ENCODE results near the gene CEP72.

The CEP72 gene

GRCh38 chr5:569358-569867, 42.7 kb upstream of the CEP72 start:
- CTCF ChIA-PET: no interaction called here
- no peaks in the 10 kb centered on the region for H3K36me3 ChIP-seq (ENCODE audit: control insufficient read depth in 4 of 4, insufficient read depth in 4 of 4, low read length in 3 of 4)
- 95% methylated on average over 18 of the region's 23 CpGs for WGBS (ENCODE audit: insufficient coverage)
- H3K9me3 ChIP-seq (ENCODE audit: control extremely low read depth in 1 of 5, control insufficient read depth in 4 of 5, insufficient read depth in 2 of 5, low read depth in 1 of 5, low read length in 4 of 5): peaks cover 3 to 18% (median 6%) of the 10 kb centered on the region in 5 experiments
- no peak for DNase-seq
- H3K27ac ChIP-seq (ENCODE audit: insufficient read depth in 1 of 2, low read depth in 1 of 2, low read length in 2 of 2, poor library complexity in 1 of 2, severe bottlenecking in 2 of 2): no peak overlapping the region
- POLR2A ChIA-PET: no interaction called here
- H3K4me3 ChIP-seq (ENCODE audit: control insufficient read depth in 1 of 7, extremely low read depth in 1 of 7, insufficient read depth in 4 of 7, low read depth in 2 of 7, low read length in 6 of 7): no peak overlapping the region
- peaks cover 8 to 73% (median 24%) of the 10 kb centered on the region in 5 experiments for H3K27me3 ChIP-seq (replicated peaks in 2 of 5; ENCODE audit: control insufficient read depth in 4 of 5, insufficient read depth in 5 of 5, low read length in 4 of 5)
- no peaks in the 10 kb centered on the region for H3K4me1 ChIP-seq (ENCODE audit: control extremely low read depth in 1 of 4, control insufficient read depth in 4 of 4, insufficient read depth in 4 of 4, low read length in 3 of 4)

DNA sequence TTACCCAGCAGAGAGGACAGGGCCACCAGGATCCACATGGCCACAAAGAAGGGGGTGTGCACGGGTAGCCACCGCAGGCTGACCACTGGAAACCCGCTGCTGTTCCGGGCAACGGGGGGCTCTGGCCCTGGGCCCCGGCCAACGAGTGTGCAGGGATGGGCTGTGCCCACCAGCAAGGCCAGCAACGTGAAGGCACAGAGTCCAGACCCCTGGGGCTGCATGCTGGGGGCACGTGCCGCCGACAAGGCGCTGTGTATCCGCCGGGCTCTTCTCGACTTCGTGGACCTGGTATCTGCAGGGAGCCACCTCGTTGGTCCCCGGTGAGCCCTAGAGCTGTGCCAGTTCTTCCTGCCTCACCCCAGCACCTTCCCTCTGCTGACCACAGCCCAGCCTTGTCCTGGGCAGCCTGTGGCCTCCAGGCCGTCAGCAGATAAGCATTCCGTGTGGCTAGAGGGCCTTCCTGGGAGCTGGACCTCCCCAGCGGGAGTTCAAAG, 42.2 kb upstream of the CEP72 start:
- Histone ChIP-seq H3K36me3 (ENCODE audit: control insufficient read depth in 4 of 4, insufficient read depth in 4 of 4, low read length in 3 of 4) (no peaks in the 10 kb centered on the region), H3K4me3 (ENCODE audit: control insufficient read depth in 1 of 7, extremely low read depth in 1 of 7, insufficient read depth in 4 of 7, low read depth in 2 of 7, low read length in 6 of 7) (no peak overlapping the region), H3K9me3 (ENCODE audit: control extremely low read depth in 1 of 5, control insufficient read depth in 4 of 5, insufficient read depth in 2 of 5, low read depth in 1 of 5, low read length in 4 of 5) (peaks cover 3 to 20% (median 6%) of the 10 kb centered on the region in 5 experiments), H3K4me1 (ENCODE audit: control extremely low read depth in 1 of 4, control insufficient read depth in 4 of 4, insufficient read depth in 4 of 4, low read length in 3 of 4) (no peaks in the 10 kb centered on the region), H3K27me3 (replicated peaks in 2 of 5; ENCODE audit: control insufficient read depth in 4 of 5, insufficient read depth in 5 of 5, low read length in 4 of 5) (peaks cover 8 to 74% (median 24%) of the 10 kb centered on the region in 5 experiments), H3K27ac (ENCODE audit: insufficient read depth in 1 of 2, low read depth in 1 of 2, low read length in 2 of 2, poor library complexity in 1 of 2, severe bottlenecking in 2 of 2) (no peak overlapping the region)
- ChIA-PET POLR2A (no interaction called here), CTCF (no interaction called here)
- WGBS (ENCODE audit: insufficient coverage): 95% methylated on average over 21 of the region's 21 CpGs
- DNase-seq: no peak

DNA sequence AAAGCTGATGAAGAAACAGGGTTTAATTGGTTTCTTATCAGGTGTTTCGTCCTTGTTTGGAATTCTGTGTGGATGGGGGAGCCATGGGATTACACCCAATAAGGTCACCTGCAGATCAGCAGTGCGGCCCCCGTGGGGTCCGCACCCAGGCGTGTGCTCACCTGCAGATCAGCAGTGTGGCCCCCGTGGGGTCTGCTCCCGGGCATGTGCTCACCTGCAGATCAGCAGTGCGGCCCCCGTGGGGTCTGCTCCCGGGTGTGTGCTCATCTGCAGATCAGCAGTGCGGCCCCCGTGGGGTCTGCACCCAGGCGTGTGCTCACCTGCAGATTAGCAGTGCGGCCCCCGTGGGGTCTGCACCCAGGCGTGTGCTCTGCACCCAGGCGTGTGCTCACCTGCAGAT, 41.7 kb upstream of the CEP72 start:
- CTCF ChIA-PET: no interaction called here
- DNase-seq: no peak
- no peak overlapping the region for H3K27ac ChIP-seq (ENCODE audit: insufficient read depth in 1 of 2, low read depth in 1 of 2, low read length in 2 of 2, poor library complexity in 1 of 2, severe bottlenecking in 2 of 2)
- H3K4me3 ChIP-seq (ENCODE audit: control insufficient read depth in 1 of 7, extremely low read depth in 1 of 7, insufficient read depth in 4 of 7, low read depth in 2 of 7, low read length in 6 of 7): no peak overlapping the region
- H3K36me3 ChIP-seq (ENCODE audit: control insufficient read depth in 4 of 4, insufficient read depth in 4 of 4, low read length in 3 of 4): no peaks in the 10 kb centered on the region
- peaks cover 8 to 79% (median 28%) of the 10 kb centered on the region in 5 experiments for H3K27me3 ChIP-seq (replicated peaks in 2 of 5; ENCODE audit: control insufficient read depth in 4 of 5, insufficient read depth in 5 of 5, low read length in 4 of 5)
- 91% methylated on average over 17 of the region's 17 CpGs for WGBS (ENCODE audit: insufficient coverage)
- H3K4me1 ChIP-seq (ENCODE audit: control extremely low read depth in 1 of 4, control insufficient read depth in 4 of 4, insufficient read depth in 4 of 4, low read length in 3 of 4): no peaks in the 10 kb centered on the region
- H3K9me3 ChIP-seq (ENCODE audit: control extremely low read depth in 1 of 5, control insufficient read depth in 4 of 5, insufficient read depth in 2 of 5, low read depth in 1 of 5, low read length in 4 of 5): peaks cover 3 to 25% (median 10%) of the 10 kb centered on the region in 5 experiments
- POLR2A ChIA-PET: no interaction called here

GRCh38 chr5:570886-571285, 41.3 kb upstream of the CEP72 start:
- Histone ChIP-seq H3K27ac (ENCODE audit: insufficient read depth in 1 of 2, low read depth in 1 of 2, low read length in 2 of 2, poor library complexity in 1 of 2, severe bottlenecking in 2 of 2) (no peak overlapping the region), H3K36me3 (ENCODE audit: control insufficient read depth in 4 of 4, insufficient read depth in 4 of 4, low read length in 3 of 4) (no peaks in the 10 kb centered on the region), H3K4me3 (ENCODE audit: control insufficient read depth in 1 of 7, extremely low read depth in 1 of 7, insufficient read depth in 4 of 7, low read depth in 2 of 7, low read length in 6 of 7) (no peak overlapping the region), H3K4me1 (ENCODE audit: control extremely low read depth in 1 of 4, control insufficient read depth in 4 of 4, insufficient read depth in 4 of 4, low read length in 3 of 4) (no peaks in the 10 kb centered on the region), H3K9me3 (ENCODE audit: control extremely low read depth in 1 of 5, control insufficient read depth in 4 of 5, insufficient read depth in 2 of 5, low read depth in 1 of 5, low read length in 4 of 5) (peaks cover 2 to 26% (median 11%) of the 10 kb centered on the region in 5 experiments), H3K27me3 (replicated peaks in 2 of 5; ENCODE audit: control insufficient read depth in 4 of 5, insufficient read depth in 5 of 5, low read length in 4 of 5) (peaks cover 9 to 78% (median 30%) of the 10 kb centered on the region in 5 experiments)
- ChIA-PET POLR2A (no interaction called here), CTCF (no interaction called here)
- WGBS (ENCODE audit: insufficient coverage): 95% methylated on average over 5 of the region's 8 CpGs
- DNase-seq: no peak

GRCh38 chr5:571791-572190, 40.3 kb upstream of the CEP72 start:
- Histone ChIP-seq H3K4me3 (ENCODE audit: control insufficient read depth in 1 of 7, extremely low read depth in 1 of 7, insufficient read depth in 4 of 7, low read depth in 2 of 7, low read length in 6 of 7) (no peak overlapping the region), H3K9me3 (ENCODE audit: control extremely low read depth in 1 of 5, control insufficient read depth in 4 of 5, insufficient read depth in 2 of 5, low read depth in 1 of 5, low read length in 4 of 5) (peaks cover 2 to 23% (median 15%) of the 10 kb centered on the region in 5 experiments), H3K36me3 (ENCODE audit: control insufficient read depth in 4 of 4, insufficient read depth in 4 of 4, low read length in 3 of 4) (no peaks in the 10 kb centered on the region), H3K27me3 (replicated peaks in 2 of 5; ENCODE audit: control insufficient read depth in 4 of 5, insufficient read depth in 5 of 5, low read length in 4 of 5) (peaks cover 2 to 73% (median 28%) of the 10 kb centered on the region in 5 experiments), H3K4me1 (ENCODE audit: control extremely low read depth in 1 of 4, control insufficient read depth in 4 of 4, insufficient read depth in 4 of 4, low read length in 3 of 4) (no peaks in the 10 kb centered on the region), H3K27ac (ENCODE audit: insufficient read depth in 1 of 2, low read depth in 1 of 2, low read length in 2 of 2, poor library complexity in 1 of 2, severe bottlenecking in 2 of 2) (no peak overlapping the region)
- ChIA-PET POLR2A (no interaction called here), CTCF (interaction anchor here (0.7 kb wide), 1 partner anchor 481 kb away, joined by 3 read pairs; no protein-coding TSS in a partner anchor)
- 93% methylated on average over 13 of the region's 13 CpGs for WGBS (ENCODE audit: insufficient coverage)
- DNase-seq: no peak

DNA sequence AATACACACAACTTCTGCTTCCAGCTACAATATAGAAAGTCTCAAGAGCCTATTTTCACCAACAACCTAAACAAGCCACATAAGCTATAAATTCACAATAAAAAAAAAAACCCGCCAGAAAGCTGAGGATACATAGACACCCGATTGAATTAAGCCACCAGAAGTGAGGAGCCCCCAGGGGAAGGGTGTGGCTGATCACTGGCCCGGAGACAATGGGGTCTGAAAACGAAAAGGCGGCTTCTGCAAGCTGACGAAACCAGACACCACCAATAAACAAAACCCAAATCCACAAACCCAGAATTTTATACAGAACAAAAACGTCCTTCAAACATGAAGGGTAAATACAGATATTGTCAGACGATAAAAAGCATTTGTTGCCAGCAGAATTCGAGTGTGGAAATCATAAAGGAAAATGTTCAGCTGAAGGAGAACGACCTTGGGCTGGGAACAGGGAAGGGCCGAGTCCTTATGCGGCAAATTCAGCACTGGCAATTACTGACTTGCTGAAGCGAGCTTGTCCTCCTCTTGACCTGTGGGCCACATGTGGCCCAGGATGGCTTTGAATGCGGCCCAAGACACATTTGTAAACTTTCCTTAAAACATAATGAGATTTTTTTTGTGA, 39.6 kb upstream of the CEP72 start:
- peaks cover 2 to 24% (median 18%) of the 10 kb centered on the region in 5 experiments for H3K9me3 ChIP-seq (ENCODE audit: control extremely low read depth in 1 of 5, control insufficient read depth in 4 of 5, insufficient read depth in 2 of 5, low read depth in 1 of 5, low read length in 4 of 5)
- ChIA-PET CTCF (interaction anchor here (0.7 kb wide), 1 partner anchor 336 kb away, joined by 3 read pairs; no protein-coding TSS in a partner anchor), POLR2A (no interaction called here)
- no peak for DNase-seq
- no peak overlapping the region for H3K4me3 ChIP-seq (ENCODE audit: control insufficient read depth in 1 of 7, extremely low read depth in 1 of 7, insufficient read depth in 4 of 7, low read depth in 2 of 7, low read length in 6 of 7)
- 93% methylated on average over 7 of the region's 14 CpGs for WGBS (ENCODE audit: insufficient coverage)
- no peak overlapping the region for H3K27ac ChIP-seq (ENCODE audit: insufficient read depth in 1 of 2, low read depth in 1 of 2, low read length in 2 of 2, poor library complexity in 1 of 2, severe bottlenecking in 2 of 2)
- H3K36me3 ChIP-seq (ENCODE audit: control insufficient read depth in 4 of 4, insufficient read depth in 4 of 4, low read length in 3 of 4): no peaks in the 10 kb centered on the region
- no peaks in the 10 kb centered on the region for H3K4me1 ChIP-seq (ENCODE audit: control extremely low read depth in 1 of 4, control insufficient read depth in 4 of 4, insufficient read depth in 4 of 4, low read length in 3 of 4)
- H3K27me3 ChIP-seq (replicated peaks in 2 of 5; ENCODE audit: control insufficient read depth in 4 of 5, insufficient read depth in 5 of 5, low read length in 4 of 5): peaks cover 2 to 69% (median 22%) of the 10 kb centered on the region in 5 experiments

- POLR2A ChIA-PET: no interaction called here
- no peaks in the 10 kb centered on the region for H3K4me1 ChIP-seq (ENCODE audit: control extremely low read depth in 1 of 4, control insufficient read depth in 4 of 4, insufficient read depth in 4 of 4, low read length in 3 of 4)
- peaks cover 3 to 62% (median 20%) of the 10 kb centered on the region in 5 experiments for H3K27me3 ChIP-seq (replicated peaks in 2 of 5; ENCODE audit: control insufficient read depth in 4 of 5, insufficient read depth in 5 of 5, low read length in 4 of 5)
- CTCF ChIA-PET: interaction anchor here (0.7 kb wide), 1 partner anchor 335 kb away, joined by 3 read pairs; no protein-coding TSS in a partner anchor
- 96% methylated on average over 10 of the region's 12 CpGs for WGBS (ENCODE audit: insufficient coverage)
- no peaks in the 10 kb centered on the region for H3K36me3 ChIP-seq (ENCODE audit: control insufficient read depth in 4 of 4, insufficient read depth in 4 of 4, low read length in 3 of 4)
- H3K27ac ChIP-seq (ENCODE audit: insufficient read depth in 1 of 2, low read depth in 1 of 2, low read length in 2 of 2, poor library complexity in 1 of 2, severe bottlenecking in 2 of 2): no peak overlapping the region
- peaks cover 7 to 26% (median 18%) of the 10 kb centered on the region in 5 experiments for H3K9me3 ChIP-seq (ENCODE audit: control extremely low read depth in 1 of 5, control insufficient read depth in 4 of 5, insufficient read depth in 2 of 5, low read depth in 1 of 5, low read length in 4 of 5)
- H3K4me3 ChIP-seq (ENCODE audit: control insufficient read depth in 1 of 7, extremely low read depth in 1 of 7, insufficient read depth in 4 of 7, low read depth in 2 of 7, low read length in 6 of 7): no peak overlapping the region
- no peak for DNase-seq
Observed at GRCh38 chr5:573206-573605, 38.9 kb upstream of the CEP72 start.

All from common myeloid progenitor, CD34-positive (primary cell).